RKO (cell line): Measurements from ENCODE around the gene ZNF775.

Source experiments
- DNase-seq: peaks from one replicate; pipeline ENCODE4 v3.0.0-alpha.2; 2016; ENCODE audit warnings: low spot score

The ZNF775 gene

DNA sequence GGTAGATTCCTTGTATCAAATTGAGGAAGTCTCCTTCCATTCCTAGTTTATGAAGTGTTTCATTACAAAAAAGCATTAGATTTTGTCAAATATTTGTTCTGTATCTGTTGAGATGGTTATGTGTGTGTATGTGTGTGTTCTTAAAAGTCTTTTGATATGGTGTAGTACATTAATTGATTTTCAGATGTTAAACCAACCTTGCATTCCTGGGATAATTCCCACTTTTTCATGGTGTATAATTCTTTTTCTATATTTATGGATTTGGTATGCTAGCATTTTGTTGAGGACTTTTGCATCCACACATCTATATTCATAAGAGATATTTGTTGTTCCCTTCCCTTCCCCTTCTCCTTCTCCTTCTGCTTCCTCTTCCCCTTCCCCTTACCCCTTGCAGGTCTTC is 62.4 kb downstream of the ZNF775 start:
- DNase-seq: no peak

- DNase-seq: no peak
Measured at GRCh38 chr7:150442811-150443210, 63.7 kb downstream of the ZNF775 start.

- no peak for DNase-seq
Measured at GRCh38 chr7:150443793-150444540, 64.8 kb downstream of the ZNF775 start.

- DNase-seq: no peak
Measured at GRCh38 chr7:150444674-150445365, 65.7 kb downstream of the ZNF775 start.

GRCh38 chr7:150446288-150446938 is 67.3 kb downstream of the ZNF775 start:
- no peak for DNase-seq
